Endothelial cell (in vitro differentiated cells): Measurements from ENCODE around the gene PROK1. TPM values are rescaled to one million over a fixed set of nuclear protein-coding genes. Genes with fewer than 3 reads are reported as not detected.
A peak's percentile ranks its signal among the peaks of the same experiment; 100 is the strongest.

ENCODE experiments used
- DNase-seq: peaks from one replicate; pipeline ENCODE4 v3.0.0; 2021; ENCODE audit warnings: low spot score
- H3K27ac Mint-ChIP-seq: one replicate; pipeline ENCODE4 v1.8.0; 2021; ENCODE audit warnings: mixed read lengths, inconsistent platforms; ENCODE audit not compliant: unreplicated experiment
- H3K27me3 Mint-ChIP-seq: one replicate; pipeline ENCODE4 v1.8.0; 2021; ENCODE audit warnings: mild to moderate bottlenecking, moderate library complexity, mixed read lengths, inconsistent platforms; ENCODE audit not compliant: unreplicated experiment
- H3K36me3 Mint-ChIP-seq: one replicate; pipeline ENCODE4 v1.8.0; 2021; ENCODE audit warnings: mild to moderate bottlenecking, low read depth, mixed read lengths, inconsistent platforms; ENCODE audit not compliant: unreplicated experiment
- H3K4me1 Mint-ChIP-seq: one replicate; pipeline ENCODE4 v1.8.0; 2021; ENCODE audit warnings: mild to moderate bottlenecking, mixed read lengths, inconsistent platforms; ENCODE audit not compliant: unreplicated experiment
- H3K4me3 Mint-ChIP-seq: one replicate; pipeline ENCODE4 v1.8.0; 2021; ENCODE audit warnings: mild to moderate bottlenecking, mixed read lengths, inconsistent platforms; ENCODE audit not compliant: unreplicated experiment
- H3K9me3 Mint-ChIP-seq: one replicate; pipeline ENCODE4 v1.8.0; 2021; ENCODE audit warnings: mixed read lengths, inconsistent platforms; ENCODE audit not compliant: unreplicated experiment
- CTCF ChIP-seq: fragments of 200-600 bp; sonication (generic); IDR thresholded peaks from one replicate; pipeline ENCODE4 v1.5.0; 2021; ENCODE audit warnings: antibody characterized with exemption; ENCODE audit not compliant: unreplicated experiment
- total RNA-seq: library from RNA; stranded (reverse); fragmentation: NEBNext Ultra II Directional; extraction: Animal tissue kit (Norgen Biotek cat#: 25700); gene quantifications from one replicate; pipeline ENCODE4 v1.2.1, GENCODE V29; 2021; ENCODE audit not compliant: unreplicated experiment

The PROK1 gene
- total RNA-seq, 1 donor from 2014 or later: not detected

- peaks cover 11% of the 10 kb centered on the region for H3K27me3 Mint-ChIP-seq
- DNase-seq: no peak
- peaks cover 6% of the 10 kb centered on the region for H3K4me1 Mint-ChIP-seq
- H3K27ac Mint-ChIP-seq: no peak overlapping the region
- H3K9me3 Mint-ChIP-seq: no peaks in the 10 kb centered on the region
- no peak for TF ChIP-seq CTCF
- H3K4me3 Mint-ChIP-seq: no peak overlapping the region
- no peaks in the 10 kb centered on the region for H3K36me3 Mint-ChIP-seq
Measured at GRCh38 chr1:110494522-110495406, 43.8 kb downstream of the PROK1 start.

- DNase-seq: peak; percentile 87
- Mint-ChIP-seq H3K4me3 (no peak overlapping the region), H3K36me3 (no peaks in the 10 kb centered on the region), H3K27me3 (peaks cover 13% of the 10 kb centered on the region), H3K4me1 (peaks cover 6% of the 10 kb centered on the region), H3K9me3 (no peaks in the 10 kb centered on the region), H3K27ac (no peak overlapping the region)
- peak; percentile 78 for TF ChIP-seq CTCF
Measured at GRCh38 chr1:110495926-110496600, 45.1 kb downstream of the PROK1 start.

DNA sequence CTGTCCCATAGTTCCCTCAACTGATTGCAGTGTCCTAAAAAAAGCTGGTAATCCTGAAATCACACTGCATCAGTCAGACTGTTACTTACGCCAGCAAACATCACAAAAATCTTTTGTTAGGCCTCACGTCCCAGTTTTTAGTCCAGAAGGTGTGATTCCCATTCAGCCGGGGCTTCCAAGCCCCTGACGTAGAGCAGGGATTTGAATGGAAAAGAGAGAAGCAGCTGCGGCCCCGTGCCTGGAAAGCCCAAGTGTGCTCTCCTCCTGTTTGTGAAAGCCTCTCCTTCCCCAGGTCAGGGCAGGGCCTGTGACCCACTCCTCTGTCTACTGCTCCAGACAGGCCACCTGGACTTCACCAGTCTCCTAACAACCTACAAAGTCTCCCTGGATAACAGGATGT lies 47.3 kb downstream of the PROK1 start:
- no peak overlapping the region for H3K27ac Mint-ChIP-seq
- no peak for TF ChIP-seq CTCF

GRCh38 chr1:110501488-110502132 lies 50.7 kb downstream of the PROK1 start:
- H3K4me3 Mint-ChIP-seq: no peak overlapping the region
- H3K27me3 Mint-ChIP-seq: peaks cover 13% of the 10 kb centered on the region

More for the DNA sequence above, 47.3 kb downstream of the PROK1 start:
- no peaks in the 10 kb centered on the region for H3K9me3 Mint-ChIP-seq
- H3K27me3 Mint-ChIP-seq: peaks cover 13% of the 10 kb centered on the region
- no peak for DNase-seq
- peaks cover 6% of the 10 kb centered on the region for H3K4me1 Mint-ChIP-seq
- H3K36me3 Mint-ChIP-seq: no peaks in the 10 kb centered on the region
- no peak overlapping the region for H3K4me3 Mint-ChIP-seq

More at GRCh38 chr1:110501488-110502132, 50.7 kb downstream of the PROK1 start:
- Mint-ChIP-seq H3K4me1 (no peaks in the 10 kb centered on the region), H3K36me3 (no peaks in the 10 kb centered on the region), H3K9me3 (no peaks in the 10 kb centered on the region), H3K27ac (no peak overlapping the region)
- no peak for TF ChIP-seq CTCF
- DNase-seq: no peak
